Dermis blood vessel endothelial cell (primary cell): ENCODE results near the gene CR1. TPM values are rescaled to one million over a fixed set of nuclear protein-coding genes. Genes with fewer than 3 reads are reported as not detected.
"Not testable (repeated sequence)": the region's sequence is repeated elsewhere in the genome, so short reads cannot be mapped to it uniquely, and the experiment has no call there.

Source experiments
- DNase-seq: peaks from one replicate; pipeline ENCODE4 v3.0.0; 2010
- total RNA-seq: library from RNA; depleted of rRNA; stranded (reverse); fragments of >200 nt; gene quantifications from 2 replicates; pipeline ENCODE4 v1.2.3, GENCODE V29; 2014

The CR1 gene
- total RNA-seq, 1 donor from 2014 or later, result not detected

DNA sequence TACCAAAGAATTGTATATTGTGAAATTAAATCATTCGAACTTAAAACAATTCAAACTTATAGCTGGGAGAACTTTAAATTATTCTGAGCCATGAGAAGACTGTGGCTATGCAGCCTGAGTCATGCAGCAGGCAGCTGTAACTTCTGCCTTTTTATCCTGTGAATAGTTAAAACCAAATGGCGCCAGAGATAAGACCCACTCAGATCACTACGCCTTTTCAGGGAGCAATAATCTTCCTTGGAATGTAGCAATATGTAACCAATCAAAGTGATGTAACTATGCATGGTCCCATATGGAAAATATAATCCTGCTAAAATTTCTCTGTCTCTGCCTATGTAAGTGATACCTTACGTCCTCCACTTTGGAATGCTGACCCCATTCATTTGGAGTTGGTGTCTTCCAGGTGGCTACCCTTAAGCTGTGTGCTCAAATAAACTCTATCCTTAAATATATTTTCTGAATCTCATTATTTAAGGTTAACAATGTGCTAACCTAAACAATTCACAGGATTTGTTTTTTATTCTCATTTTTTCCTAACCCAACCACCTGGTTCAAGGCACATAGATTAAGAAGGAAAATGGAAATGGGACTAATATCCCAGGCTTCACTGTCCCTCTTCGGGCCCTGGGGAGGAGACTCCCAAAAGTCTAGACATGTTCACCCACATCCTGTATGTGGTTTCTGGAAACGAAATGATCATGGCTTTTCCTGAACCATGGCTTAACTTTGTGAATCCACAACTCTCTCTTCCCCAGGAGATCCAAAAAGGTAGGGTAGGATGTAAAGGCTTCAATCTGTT, 184.8 kb downstream of the CR1 start:
- not testable (repeated sequence) for DNase-seq

DNA sequence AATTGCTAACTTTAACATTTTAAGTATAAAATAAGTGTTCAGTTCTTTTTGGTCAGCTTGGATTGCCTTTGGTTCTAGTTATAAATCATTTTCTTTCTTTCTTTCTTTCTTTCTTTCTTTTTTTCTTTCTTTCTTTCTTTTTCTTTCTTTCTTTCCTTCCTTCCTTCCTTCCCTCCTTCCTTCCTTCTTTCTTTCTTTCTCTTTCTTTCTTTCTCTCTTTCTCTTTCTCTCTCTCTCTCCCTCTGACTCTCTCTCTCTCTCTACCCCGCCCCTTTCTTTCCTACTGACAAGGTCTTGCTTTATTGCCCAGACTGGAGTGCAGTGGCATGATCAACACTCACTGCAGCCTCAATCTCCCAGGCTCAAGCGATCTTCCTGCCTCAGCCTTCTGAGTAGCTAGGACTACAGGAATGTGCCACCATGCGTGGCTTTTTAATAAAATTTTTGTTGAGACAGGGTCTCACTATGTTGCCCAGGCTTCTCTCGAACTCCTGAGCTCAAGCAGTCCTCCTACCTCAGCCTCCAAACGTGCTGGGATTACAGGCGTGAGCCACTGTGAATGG, 187.0 kb downstream of the CR1 start:
- DNase-seq, result not testable (repeated sequence)

DNA sequence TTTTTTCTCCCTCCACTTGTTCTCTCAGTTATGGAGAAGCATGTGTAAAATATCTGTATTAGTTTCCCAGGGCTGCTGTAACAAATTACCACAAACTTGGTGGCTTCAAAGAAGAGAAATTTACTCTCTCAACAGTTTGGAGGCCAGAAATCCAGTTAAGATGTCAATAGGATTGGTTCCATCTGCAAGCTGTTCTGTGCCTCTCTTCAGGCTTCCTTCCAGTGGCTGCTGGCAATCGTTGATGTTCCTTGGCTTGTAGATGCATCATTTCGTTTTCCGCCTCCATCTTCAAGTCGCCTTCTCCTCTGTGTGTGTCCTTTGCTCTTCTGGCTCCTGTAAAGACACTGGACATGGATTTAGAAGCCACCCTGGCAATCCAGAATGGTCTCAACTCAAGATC, 194.6 kb downstream of the CR1 start:
- DNase-seq, result not testable (repeated sequence)

DNA sequence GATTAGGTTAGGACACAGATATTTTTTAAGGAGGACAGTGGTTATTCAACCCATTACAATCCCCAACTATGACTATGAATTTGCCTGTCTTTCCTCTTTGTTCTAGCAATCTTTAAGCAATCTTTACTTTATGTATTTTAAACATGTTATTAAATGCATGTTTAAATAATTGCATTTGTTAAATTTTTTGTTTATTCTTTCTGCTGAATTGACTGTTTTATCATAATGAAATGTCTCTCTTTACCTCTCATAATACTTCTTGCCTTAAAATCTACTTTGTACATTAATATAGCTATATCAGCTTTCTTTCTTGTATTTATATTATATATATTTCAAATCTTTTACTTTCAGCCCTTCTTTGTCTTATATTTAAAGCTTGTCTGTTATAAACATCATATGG, 195.1 kb downstream of the CR1 start:
- DNase-seq, result no peak

Other genes starting within 250 kb of the CR1 start
- 87.5 and 130 TPM in 2 replicates for gene CD55, start 174.5 kb upstream of the CR1 start, total RNA-seq
- not detected in 2 replicates for gene CR2, start 41.8 kb upstream of the CR1 start, total RNA-seq
- 0.14 TPM in 1 of 2 replicates, not detected in the other for gene CR1L, start 149.0 kb downstream of the CR1 start, total RNA-seq